ENCODE measurements around the gene CD200.

The CD200 gene

DNA sequence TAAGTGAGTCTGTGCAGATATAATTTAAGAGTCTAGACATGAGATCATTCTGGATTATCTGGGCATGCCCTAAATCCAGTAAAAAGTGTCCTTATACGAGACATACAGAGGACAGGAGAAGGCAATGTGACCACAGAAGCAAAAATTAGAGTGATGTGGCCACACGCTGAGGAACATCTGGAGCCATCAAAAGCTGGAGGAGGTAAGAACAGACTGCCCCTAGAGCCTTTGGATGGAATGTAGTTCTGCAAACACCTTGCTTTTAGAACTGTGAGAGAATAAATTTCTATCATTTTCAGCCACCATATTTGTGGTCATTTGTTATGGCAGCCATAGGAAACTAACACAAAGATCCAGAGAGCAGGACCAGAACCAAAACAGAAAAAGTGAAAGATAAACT lies 41.0 kb downstream of the CD200 start:
- H4K91ac ChIP-seq (ENCODE audit: low read length), result no peak overlapping the region
- no peak overlapping the region for H3K23ac ChIP-seq (ENCODE audit: low read length in 2 of 2)
- no peaks in the 10 kb centered on the region for H3K27me3 ChIP-seq (ENCODE audit: control insufficient read depth in 1 of 2, insufficient read depth in 1 of 2, low read length in 2 of 2)
- no peak overlapping the region for H2BK120ac ChIP-seq (ENCODE audit: low read depth, low read length)
- H3K9ac ChIP-seq (ENCODE audit: low read length), result no peak overlapping the region
- no peak overlapping the region for H2AK5ac ChIP-seq (ENCODE audit: low read length, severe bottlenecking)
- H2BK15ac ChIP-seq (ENCODE audit: low read depth, poor library complexity, severe bottlenecking), result no peak overlapping the region
- no peak overlapping the region for H3K4me2 ChIP-seq (ENCODE audit: low read length, poor library complexity, severe bottlenecking)
- WGBS, result 89% methylated on average over 2 of the region's 2 CpGs
- H2BK5ac ChIP-seq (ENCODE audit: low read depth, low read length, poor library complexity, severe bottlenecking), result no peak overlapping the region
- H3K14ac ChIP-seq (ENCODE audit: low read length in 2 of 2), result no peak overlapping the region
- H3K4me3 ChIP-seq (ENCODE audit: insufficient read depth in 1 of 2, low read depth in 1 of 2, low read length in 2 of 2), result no peak overlapping the region
- no peaks in the 10 kb centered on the region for H3K36me3 ChIP-seq (ENCODE audit: control insufficient read depth in 1 of 2, insufficient read depth in 2 of 2, low read depth in 1 of 2, low read length in 2 of 2)
- no peaks in the 10 kb centered on the region for H3K79me1 ChIP-seq (replicated peaks; ENCODE audit: low read length, poor library complexity, severe bottlenecking)
- H3K4ac ChIP-seq (ENCODE audit: low read depth in 1 of 2, low read length in 2 of 2), result no peak overlapping the region
- no peak overlapping the region for H3K18ac ChIP-seq (ENCODE audit: low read depth in 1 of 2, low read length in 2 of 2)
- H3K9me3 ChIP-seq (ENCODE audit: control insufficient read depth, low read length), result no peaks in the 10 kb centered on the region
- no peak overlapping the region for H2BK12ac ChIP-seq (ENCODE audit: low read length in 2 of 2)
- H4K8ac ChIP-seq (ENCODE audit: low read length), result no peak overlapping the region
- H2AFZ ChIP-seq (ENCODE audit: low read depth, low read length), result no peak overlapping the region
- H3K27ac ChIP-seq (ENCODE audit: low read length, poor library complexity, severe bottlenecking), result no peak overlapping the region
- no peak for DNase-seq
- peaks cover 6% of the 10 kb centered on the region for H3K4me1 ChIP-seq (ENCODE audit: control insufficient read depth, insufficient read depth, low read depth, low read length)

DNA sequence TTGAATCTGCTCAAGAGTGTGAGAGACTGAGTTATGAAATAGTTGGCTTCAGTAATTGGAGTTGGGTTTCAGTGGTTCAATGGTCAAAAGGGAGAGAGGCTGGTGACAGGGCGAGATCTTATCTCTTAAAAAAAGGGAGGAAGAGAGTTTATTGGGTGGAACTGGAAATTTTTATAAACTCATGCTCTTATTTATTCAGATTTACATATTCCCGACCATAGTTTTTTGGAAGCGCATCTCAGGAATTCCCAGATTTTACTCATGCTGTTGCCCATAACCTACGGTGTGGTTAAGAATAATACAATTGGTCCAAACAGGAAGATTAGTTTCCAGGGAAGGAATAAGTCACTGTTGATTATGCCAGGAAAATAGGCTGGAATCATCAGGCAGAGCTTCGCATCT lies 41.4 kb downstream of the CD200 start:
- Histone ChIP-seq H2BK5ac (ENCODE audit: low read depth, low read length, poor library complexity, severe bottlenecking) (no peak overlapping the region), H3K4me2 (ENCODE audit: low read length, poor library complexity, severe bottlenecking) (no peak overlapping the region), H3K4ac (ENCODE audit: low read depth in 1 of 2, low read length in 2 of 2) (no peak overlapping the region), H2BK120ac (ENCODE audit: low read depth, low read length) (no peak overlapping the region), H2BK15ac (ENCODE audit: low read depth, poor library complexity, severe bottlenecking) (no peak overlapping the region), H2AK5ac (ENCODE audit: low read length, severe bottlenecking) (no peak overlapping the region), H3K18ac (ENCODE audit: low read depth in 1 of 2, low read length in 2 of 2) (no peak overlapping the region), H3K4me1 (ENCODE audit: control insufficient read depth, insufficient read depth, low read depth, low read length) (peaks cover 6% of the 10 kb centered on the region), H3K4me3 (ENCODE audit: insufficient read depth in 1 of 2, low read depth in 1 of 2, low read length in 2 of 2) (no peak overlapping the region), H2AFZ (ENCODE audit: low read depth, low read length) (no peak overlapping the region), H3K27ac (ENCODE audit: low read length, poor library complexity, severe bottlenecking) (no peak overlapping the region), H3K9me3 (ENCODE audit: control insufficient read depth, low read length) (no peaks in the 10 kb centered on the region), H4K8ac (ENCODE audit: low read length) (no peak overlapping the region), H4K91ac (ENCODE audit: low read length) (no peak overlapping the region), H3K79me1 (replicated peaks; ENCODE audit: low read length, poor library complexity, severe bottlenecking) (no peaks in the 10 kb centered on the region), H2BK12ac (ENCODE audit: low read length in 2 of 2) (no peak overlapping the region), H3K27me3 (ENCODE audit: control insufficient read depth in 1 of 2, insufficient read depth in 1 of 2, low read length in 2 of 2) (no peaks in the 10 kb centered on the region), H3K9ac (ENCODE audit: low read length) (peak overlapping the region; percentile 5), H3K36me3 (ENCODE audit: control insufficient read depth in 1 of 2, insufficient read depth in 2 of 2, low read depth in 1 of 2, low read length in 2 of 2) (no peaks in the 10 kb centered on the region), H3K23ac (ENCODE audit: low read length in 2 of 2) (no peak overlapping the region), H3K14ac (ENCODE audit: low read length in 2 of 2) (no peak overlapping the region)
- DNase-seq, result no peak
- WGBS, result 98% methylated on average over 4 of the region's 5 CpGs

DNA sequence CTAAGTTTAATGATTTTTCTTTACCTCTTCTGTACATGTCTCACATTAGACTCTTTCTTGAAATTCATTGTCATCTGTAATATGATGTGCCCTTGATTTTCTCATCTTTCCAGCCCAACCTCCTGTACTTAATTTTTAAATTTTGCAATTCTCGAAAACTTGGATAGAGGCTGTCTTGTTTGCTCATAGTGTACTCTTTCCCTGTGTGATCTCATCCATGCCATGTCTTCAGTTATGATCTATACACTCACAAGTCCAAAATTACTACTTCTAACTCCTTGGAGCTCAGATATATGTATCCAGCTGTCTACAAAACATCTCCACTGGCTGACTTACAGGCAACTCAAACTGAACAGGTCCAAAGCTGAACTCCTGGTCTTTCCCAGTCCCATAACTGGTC lies 42.2 kb downstream of the CD200 start:
- Histone ChIP-seq H3K18ac (ENCODE audit: low read depth in 1 of 2, low read length in 2 of 2) (no peak overlapping the region), H3K4me3 (ENCODE audit: insufficient read depth in 1 of 2, low read depth in 1 of 2, low read length in 2 of 2) (no peak overlapping the region), H2BK12ac (ENCODE audit: low read length in 2 of 2) (no peak overlapping the region), H3K14ac (ENCODE audit: low read length in 2 of 2) (no peak overlapping the region), H2BK15ac (ENCODE audit: low read depth, poor library complexity, severe bottlenecking) (no peak overlapping the region), H3K4me2 (ENCODE audit: low read length, poor library complexity, severe bottlenecking) (no peak overlapping the region), H3K4ac (ENCODE audit: low read depth in 1 of 2, low read length in 2 of 2) (no peak overlapping the region), H2BK5ac (ENCODE audit: low read depth, low read length, poor library complexity, severe bottlenecking) (no peak overlapping the region), H2AFZ (ENCODE audit: low read depth, low read length) (no peak overlapping the region), H4K8ac (ENCODE audit: low read length) (no peak overlapping the region), H2AK5ac (ENCODE audit: low read length, severe bottlenecking) (no peak overlapping the region), H3K9ac (ENCODE audit: low read length) (no peak overlapping the region), H3K4me1 (ENCODE audit: control insufficient read depth, insufficient read depth, low read depth, low read length) (peaks cover 6% of the 10 kb centered on the region), H3K23ac (ENCODE audit: low read length in 2 of 2) (no peak overlapping the region), H4K91ac (ENCODE audit: low read length) (no peak overlapping the region), H3K79me1 (replicated peaks; ENCODE audit: low read length, poor library complexity, severe bottlenecking) (no peaks in the 10 kb centered on the region), H3K27me3 (ENCODE audit: control insufficient read depth in 1 of 2, insufficient read depth in 1 of 2, low read length in 2 of 2) (no peaks in the 10 kb centered on the region), H2BK120ac (ENCODE audit: low read depth, low read length) (no peak overlapping the region), H3K36me3 (ENCODE audit: control insufficient read depth in 1 of 2, insufficient read depth in 2 of 2, low read depth in 1 of 2, low read length in 2 of 2) (no peaks in the 10 kb centered on the region), H3K27ac (ENCODE audit: low read length, poor library complexity, severe bottlenecking) (no peak overlapping the region), H3K9me3 (ENCODE audit: control insufficient read depth, low read length) (no peaks in the 10 kb centered on the region)
- 97% methylated on average over 1 of the region's 1 CpG for WGBS
- no peak for DNase-seq

DNA sequence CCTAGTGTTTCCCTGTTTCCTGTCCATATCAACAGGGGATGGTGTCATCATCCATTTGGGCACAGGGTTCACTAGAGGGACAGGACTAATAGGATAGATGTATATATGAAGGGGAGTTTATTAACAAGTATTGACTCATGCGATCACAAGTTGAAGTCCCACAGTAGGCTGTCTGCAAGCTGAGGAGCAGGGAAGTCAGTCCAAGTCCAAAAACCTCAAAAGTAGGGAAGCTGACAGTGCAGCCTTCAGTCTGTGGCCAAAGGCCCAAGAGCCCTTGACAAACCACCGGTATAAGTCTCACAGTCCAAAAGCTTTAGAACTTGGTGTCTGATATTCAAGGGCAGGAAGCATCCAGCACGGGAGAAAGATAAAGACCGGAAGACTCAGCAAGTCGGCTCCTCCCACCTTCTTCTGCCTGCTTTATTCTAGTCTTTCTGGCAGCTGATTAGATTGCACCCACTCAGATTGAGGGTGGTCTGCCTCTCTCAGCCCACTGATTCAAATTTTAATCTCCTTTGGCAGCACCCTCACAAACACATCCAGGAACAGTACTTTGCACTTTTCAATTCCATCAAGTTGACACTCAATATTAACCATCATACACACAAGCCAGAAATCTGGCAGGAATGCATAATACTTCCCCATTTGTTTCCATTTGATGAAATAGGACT lies 43.4 kb downstream of the CD200 start:
- Histone ChIP-seq H3K4me2 (ENCODE audit: low read length, poor library complexity, severe bottlenecking) (no peak overlapping the region), H3K27me3 (ENCODE audit: control insufficient read depth in 1 of 2, insufficient read depth in 1 of 2, low read length in 2 of 2) (no peaks in the 10 kb centered on the region), H3K23ac (ENCODE audit: low read length in 2 of 2) (no peak overlapping the region), H3K9me3 (ENCODE audit: control insufficient read depth, low read length) (no peaks in the 10 kb centered on the region), H3K4me1 (ENCODE audit: control insufficient read depth, insufficient read depth, low read depth, low read length) (peaks cover 6% of the 10 kb centered on the region), H2BK12ac (ENCODE audit: low read length in 2 of 2) (no peak overlapping the region), H2BK15ac (ENCODE audit: low read depth, poor library complexity, severe bottlenecking) (no peak overlapping the region), H4K91ac (ENCODE audit: low read length) (no peak overlapping the region), H4K8ac (ENCODE audit: low read length) (no peak overlapping the region), H2AK5ac (ENCODE audit: low read length, severe bottlenecking) (no peak overlapping the region), H3K18ac (ENCODE audit: low read depth in 1 of 2, low read length in 2 of 2) (no peak overlapping the region), H3K4me3 (ENCODE audit: insufficient read depth in 1 of 2, low read depth in 1 of 2, low read length in 2 of 2) (no peak overlapping the region), H3K14ac (ENCODE audit: low read length in 2 of 2) (no peak overlapping the region), H3K79me1 (replicated peaks; ENCODE audit: low read length, poor library complexity, severe bottlenecking) (no peaks in the 10 kb centered on the region), H2BK5ac (ENCODE audit: low read depth, low read length, poor library complexity, severe bottlenecking) (no peak overlapping the region), H3K9ac (ENCODE audit: low read length) (no peak overlapping the region), H3K4ac (ENCODE audit: low read depth in 1 of 2, low read length in 2 of 2) (no peak overlapping the region), H3K36me3 (ENCODE audit: control insufficient read depth in 1 of 2, insufficient read depth in 2 of 2, low read depth in 1 of 2, low read length in 2 of 2) (no peaks in the 10 kb centered on the region), H2BK120ac (ENCODE audit: low read depth, low read length) (no peak overlapping the region), H3K27ac (ENCODE audit: low read length, poor library complexity, severe bottlenecking) (no peak overlapping the region), H2AFZ (ENCODE audit: low read depth, low read length) (no peak overlapping the region)
- no peak for DNase-seq
- WGBS, result 86% methylated on average over 5 of the region's 5 CpGs

Data from mesenchymal stem cell (in vitro differentiated cells and primary cell).